ENCODE results near the gene PDYN. TPM values are rescaled to one million over a fixed set of nuclear protein-coding genes. Genes with fewer than 3 reads are reported as not detected.

Gene PDYN
- total RNA-seq, 1 donor from 2014 or later, result not detected

DNA sequence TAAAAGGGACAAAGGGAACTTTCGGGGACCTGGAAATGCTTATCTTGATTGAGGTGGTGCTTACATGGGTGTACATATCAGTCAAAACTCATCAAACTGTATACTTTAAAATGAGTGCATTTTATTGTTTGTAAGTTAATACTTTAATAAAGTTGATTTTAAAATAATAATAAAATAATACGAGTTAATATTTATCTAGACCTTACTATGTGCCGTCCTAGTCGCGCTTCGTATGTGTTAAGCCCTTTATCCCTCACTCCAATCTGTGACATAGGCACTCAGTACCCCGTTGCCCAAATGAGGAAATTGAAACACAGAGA is 47.5 kb downstream of the PDYN start:
- Mint-ChIP-seq H3K27me3 (ENCODE audit: low read depth) (peaks cover 45% of the 10 kb centered on the region), H3K4me1 (ENCODE audit: low read depth) (peaks cover 9% of the 10 kb centered on the region), H3K27ac (ENCODE audit: unreplicated experiment) (no peak overlapping the region), H3K9me3 (ENCODE audit: low read depth) (no peaks in the 10 kb centered on the region), H3K4me3 (ENCODE audit: unreplicated experiment) (no peak overlapping the region), H3K36me3 (ENCODE audit: low read depth) (no peaks in the 10 kb centered on the region)
- DNase-seq (ENCODE audit: low spot score), result no peak
- TF ChIP-seq, protein P1, sequence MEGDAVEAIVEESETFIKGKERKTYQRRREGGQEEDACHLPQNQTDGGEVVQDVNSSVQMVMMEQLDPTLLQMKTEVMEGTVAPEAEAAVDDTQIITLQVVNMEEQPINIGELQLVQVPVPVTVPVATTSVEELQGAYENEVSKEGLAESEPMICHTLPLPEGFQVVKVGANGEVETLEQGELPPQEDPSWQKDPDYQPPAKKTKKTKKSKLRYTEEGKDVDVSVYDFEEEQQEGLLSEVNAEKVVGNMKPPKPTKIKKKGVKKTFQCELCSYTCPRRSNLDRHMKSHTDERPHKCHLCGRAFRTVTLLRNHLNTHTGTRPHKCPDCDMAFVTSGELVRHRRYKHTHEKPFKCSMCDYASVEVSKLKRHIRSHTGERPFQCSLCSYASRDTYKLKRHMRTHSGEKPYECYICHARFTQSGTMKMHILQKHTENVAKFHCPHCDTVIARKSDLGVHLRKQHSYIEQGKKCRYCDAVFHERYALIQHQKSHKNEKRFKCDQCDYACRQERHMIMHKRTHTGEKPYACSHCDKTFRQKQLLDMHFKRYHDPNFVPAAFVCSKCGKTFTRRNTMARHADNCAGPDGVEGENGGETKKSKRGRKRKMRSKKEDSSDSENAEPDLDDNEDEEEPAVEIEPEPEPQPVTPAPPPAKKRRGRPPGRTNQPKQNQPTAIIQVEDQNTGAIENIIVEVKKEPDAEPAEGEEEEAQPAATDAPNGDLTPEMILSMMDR (IDR thresholded peaks at IDR 0.05), result no peak

GRCh38 chr20:1945660-1946059 is 48.2 kb downstream of the PDYN start:
- Mint-ChIP-seq H3K4me3 (ENCODE audit: unreplicated experiment) (no peak overlapping the region), H3K36me3 (ENCODE audit: low read depth) (no peaks in the 10 kb centered on the region), H3K27ac (ENCODE audit: unreplicated experiment) (no peak overlapping the region), H3K9me3 (ENCODE audit: low read depth) (no peaks in the 10 kb centered on the region), H3K27me3 (ENCODE audit: low read depth) (peaks cover 43% of the 10 kb centered on the region), H3K4me1 (ENCODE audit: low read depth) (peaks cover 12% of the 10 kb centered on the region)
- no peak for DNase-seq (ENCODE audit: low spot score)
- TF ChIP-seq, protein P1 (IDR thresholded peaks at IDR 0.05), result no peak

GRCh38 chr20:1945134-1945618 is 48.7 kb downstream of the PDYN start:
- TF ChIP-seq, protein P1 (IDR thresholded peaks at IDR 0.05), result no peak
- H3K27ac Mint-ChIP-seq (ENCODE audit: unreplicated experiment), result no peak overlapping the region
- H3K9me3 Mint-ChIP-seq (ENCODE audit: low read depth), result no peaks in the 10 kb centered on the region
- peaks cover 43% of the 10 kb centered on the region for H3K27me3 Mint-ChIP-seq (ENCODE audit: low read depth)
- no peak for DNase-seq (ENCODE audit: low spot score)
- peaks cover 12% of the 10 kb centered on the region for H3K4me1 Mint-ChIP-seq (ENCODE audit: low read depth)
- no peak overlapping the region for H3K4me3 Mint-ChIP-seq (ENCODE audit: unreplicated experiment)
- no peaks in the 10 kb centered on the region for H3K36me3 Mint-ChIP-seq (ENCODE audit: low read depth)

DNA sequence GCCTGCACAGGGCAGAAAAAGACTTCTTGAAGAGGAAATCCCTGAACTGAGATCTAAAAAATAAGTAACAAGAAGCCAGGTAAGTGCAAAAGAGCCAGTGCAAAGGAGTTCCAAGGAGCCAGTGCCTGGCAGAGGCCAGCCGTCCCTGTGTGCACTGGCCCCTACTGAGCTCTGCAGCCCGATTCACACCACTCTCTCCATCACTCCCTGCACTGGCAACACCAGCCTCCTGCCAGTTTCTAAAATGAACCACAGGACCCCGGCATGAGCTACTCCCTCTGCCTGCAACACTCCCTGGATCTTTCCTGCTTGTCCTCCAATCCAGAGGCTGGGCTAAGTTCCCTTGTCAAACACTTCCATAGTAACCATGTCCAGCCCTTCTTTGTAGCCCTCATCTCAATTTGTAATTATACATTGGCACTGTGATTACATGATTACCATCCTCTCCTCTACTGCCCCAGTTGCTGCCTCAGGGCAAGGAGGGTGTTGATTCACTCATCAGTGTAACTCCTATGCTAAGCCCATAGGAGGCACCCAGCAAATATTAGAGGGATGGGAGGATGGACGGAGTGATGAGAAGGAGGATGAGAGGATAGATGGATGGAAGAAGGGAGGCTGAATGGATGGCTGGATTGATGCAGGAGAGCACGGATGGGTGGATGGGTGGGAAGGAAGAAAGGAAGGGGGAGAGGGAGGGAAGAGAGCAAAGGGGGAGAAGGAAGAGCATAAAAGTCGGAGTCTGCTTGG is 49.3 kb downstream of the PDYN start:
- Mint-ChIP-seq H3K36me3 (ENCODE audit: low read depth) (no peaks in the 10 kb centered on the region), H3K4me3 (ENCODE audit: unreplicated experiment) (no peak overlapping the region), H3K27ac (ENCODE audit: unreplicated experiment) (peak overlapping the region; percentile 3), H3K4me1 (ENCODE audit: low read depth) (peaks cover 12% of the 10 kb centered on the region), H3K27me3 (ENCODE audit: low read depth) (peaks cover 43% of the 10 kb centered on the region), H3K9me3 (ENCODE audit: low read depth) (no peaks in the 10 kb centered on the region)
- TF ChIP-seq, protein P1 (IDR thresholded peaks at IDR 0.05), result no peak
- DNase-seq (ENCODE audit: low spot score), result no peak

- no peak for DNase-seq (ENCODE audit: low spot score)
- H3K27ac Mint-ChIP-seq (ENCODE audit: unreplicated experiment), result no peak overlapping the region
- H3K27me3 Mint-ChIP-seq (ENCODE audit: low read depth), result peaks cover 38% of the 10 kb centered on the region
- TF ChIP-seq, protein P1 (IDR thresholded peaks at IDR 0.05), result no peak
- H3K9me3 Mint-ChIP-seq (ENCODE audit: low read depth), result no peaks in the 10 kb centered on the region
- H3K4me3 Mint-ChIP-seq (ENCODE audit: unreplicated experiment), result no peak overlapping the region
- no peaks in the 10 kb centered on the region for H3K36me3 Mint-ChIP-seq (ENCODE audit: low read depth)
- H3K4me1 Mint-ChIP-seq (ENCODE audit: low read depth), result peaks cover 12% of the 10 kb centered on the region
Observed at GRCh38 chr20:1943275-1944002, 50.4 kb downstream of the PDYN start.

Measured in chondrocyte (in vitro differentiated cells).